Ishikawa (cell line): ENCODE results near the gene CTNND2.

Source experiments
- CEBPB ChIP-seq: IDR thresholded peaks from 2 replicates; pipeline ENCODE4 v1.6.1; 2012
- CREB1 ChIP-seq: IDR thresholded peaks from 2 replicates; pipeline ENCODE4 v1.6.1; 2012; ENCODE audit warnings: low read depth
- EGR1 ChIP-seq: IDR thresholded peaks from 2 replicates; pipeline ENCODE4 v1.6.1; 2012
- EP300 ChIP-seq: IDR thresholded peaks from 2 replicates; pipeline ENCODE4 v1.6.1; 2012; ENCODE audit warnings: borderline replicate concordance
- FOXM1 ChIP-seq: IDR thresholded peaks from 2 replicates; pipeline ENCODE4 v1.6.1; 2012; ENCODE audit warnings: low read depth, borderline replicate concordance
- MAX ChIP-seq: IDR thresholded peaks from 2 replicates; pipeline ENCODE4 v1.6.1; 2012
- NFIC ChIP-seq: IDR thresholded peaks from 2 replicates; pipeline ENCODE4 v1.6.1; 2012
- RAD21 ChIP-seq: IDR thresholded peaks from 2 replicates; pipeline ENCODE4 v1.6.1; 2012; ENCODE audit warnings: low read depth
- TAF1 ChIP-seq: IDR thresholded peaks from 2 replicates; pipeline ENCODE4 v1.6.1; 2012; ENCODE audit warnings: low read depth, mild to moderate bottlenecking
- TCF12 ChIP-seq: IDR thresholded peaks from 2 replicates; pipeline ENCODE4 v1.6.1; 2012; ENCODE audit warnings: low read depth
- TEAD4 ChIP-seq: IDR thresholded peaks from 2 replicates; pipeline ENCODE4 v1.6.1; 2012
- USF1 ChIP-seq: IDR thresholded peaks from 2 replicates; pipeline ENCODE4 v1.6.1; 2012
- YY1 ChIP-seq: IDR thresholded peaks from 2 replicates; pipeline ENCODE4 v1.6.1; 2012; ENCODE audit warnings: low read depth
- ZBTB7A ChIP-seq: IDR thresholded peaks from 2 replicates; pipeline ENCODE4 v1.6.1; 2012; ENCODE audit warnings: low read depth
- TF ChIP-seq, protein P1 (sequence below): IDR thresholded peaks from 2 replicates; pipeline ENCODE4 v1.6.1; 2012; ENCODE audit warnings: low read depth, mild to moderate bottlenecking

CTNND2 gene

GRCh38 chr5:11222169-11222568 lies 682.1 kb downstream of the CTNND2 start:
- TF ChIP-seq YY1 (no peak), EP300 (no peak), TAF1 (no peak), RAD21 (no peak), CREB1 (no peak), TEAD4 (no peak), USF1 (no peak), ZBTB7A (no peak), FOXM1 (no peak), TCF12 (no peak), CEBPB (no peak), MAX (no peak), NFIC (no peak)
- TF ChIP-seq, protein P1, sequence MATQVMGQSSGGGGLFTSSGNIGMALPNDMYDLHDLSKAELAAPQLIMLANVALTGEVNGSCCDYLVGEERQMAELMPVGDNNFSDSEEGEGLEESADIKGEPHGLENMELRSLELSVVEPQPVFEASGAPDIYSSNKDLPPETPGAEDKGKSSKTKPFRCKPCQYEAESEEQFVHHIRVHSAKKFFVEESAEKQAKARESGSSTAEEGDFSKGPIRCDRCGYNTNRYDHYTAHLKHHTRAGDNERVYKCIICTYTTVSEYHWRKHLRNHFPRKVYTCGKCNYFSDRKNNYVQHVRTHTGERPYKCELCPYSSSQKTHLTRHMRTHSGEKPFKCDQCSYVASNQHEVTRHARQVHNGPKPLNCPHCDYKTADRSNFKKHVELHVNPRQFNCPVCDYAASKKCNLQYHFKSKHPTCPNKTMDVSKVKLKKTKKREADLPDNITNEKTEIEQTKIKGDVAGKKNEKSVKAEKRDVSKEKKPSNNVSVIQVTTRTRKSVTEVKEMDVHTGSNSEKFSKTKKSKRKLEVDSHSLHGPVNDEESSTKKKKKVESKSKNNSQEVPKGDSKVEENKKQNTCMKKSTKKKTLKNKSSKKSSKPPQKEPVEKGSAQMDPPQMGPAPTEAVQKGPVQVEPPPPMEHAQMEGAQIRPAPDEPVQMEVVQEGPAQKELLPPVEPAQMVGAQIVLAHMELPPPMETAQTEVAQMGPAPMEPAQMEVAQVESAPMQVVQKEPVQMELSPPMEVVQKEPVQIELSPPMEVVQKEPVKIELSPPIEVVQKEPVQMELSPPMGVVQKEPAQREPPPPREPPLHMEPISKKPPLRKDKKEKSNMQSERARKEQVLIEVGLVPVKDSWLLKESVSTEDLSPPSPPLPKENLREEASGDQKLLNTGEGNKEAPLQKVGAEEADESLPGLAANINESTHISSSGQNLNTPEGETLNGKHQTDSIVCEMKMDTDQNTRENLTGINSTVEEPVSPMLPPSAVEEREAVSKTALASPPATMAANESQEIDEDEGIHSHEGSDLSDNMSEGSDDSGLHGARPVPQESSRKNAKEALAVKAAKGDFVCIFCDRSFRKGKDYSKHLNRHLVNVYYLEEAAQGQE, result no peak

DNA sequence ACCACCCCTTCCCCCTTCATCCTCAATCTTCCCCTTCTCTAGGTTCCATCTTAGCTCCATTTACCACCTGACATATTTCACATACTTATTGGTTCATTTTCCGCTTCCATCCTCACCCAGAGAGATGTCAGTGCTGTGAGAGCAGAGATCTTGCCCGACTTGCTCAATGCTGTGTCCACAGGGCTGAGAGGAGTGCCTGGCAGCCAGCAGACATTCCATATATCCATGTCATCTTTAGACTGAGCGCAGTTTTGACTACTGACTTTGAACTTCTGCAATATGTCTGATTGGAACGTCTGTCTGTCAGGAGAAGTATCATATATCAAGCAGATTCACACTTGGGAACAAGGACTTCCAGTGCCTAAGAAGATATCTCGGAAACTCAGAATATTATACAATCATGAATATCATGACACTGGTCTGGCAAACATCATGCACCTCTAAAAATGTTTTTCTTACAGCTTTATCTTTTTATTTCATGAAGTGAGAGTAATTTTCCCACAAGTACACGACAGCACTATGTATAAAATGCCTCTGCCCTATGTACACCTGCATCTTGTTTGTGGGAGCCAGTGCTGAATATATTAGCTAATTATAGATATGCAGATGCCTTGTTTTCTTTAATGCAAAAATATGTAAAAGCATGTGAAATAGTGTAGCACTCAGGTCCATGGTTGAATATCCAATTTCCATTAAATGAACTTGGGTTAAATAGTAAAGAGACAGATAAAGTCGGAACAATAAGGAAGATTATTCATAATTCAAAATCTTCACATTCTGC lies 689.2 kb downstream of the CTNND2 start:
- TF ChIP-seq TEAD4 (no peak), EP300 (no peak), NFIC (no peak), TAF1 (no peak), CEBPB (no peak), RAD21 (no peak), ZBTB7A (no peak), CREB1 (no peak), EGR1 (no peak)
- TF ChIP-seq, protein P1, result no peak

DNA sequence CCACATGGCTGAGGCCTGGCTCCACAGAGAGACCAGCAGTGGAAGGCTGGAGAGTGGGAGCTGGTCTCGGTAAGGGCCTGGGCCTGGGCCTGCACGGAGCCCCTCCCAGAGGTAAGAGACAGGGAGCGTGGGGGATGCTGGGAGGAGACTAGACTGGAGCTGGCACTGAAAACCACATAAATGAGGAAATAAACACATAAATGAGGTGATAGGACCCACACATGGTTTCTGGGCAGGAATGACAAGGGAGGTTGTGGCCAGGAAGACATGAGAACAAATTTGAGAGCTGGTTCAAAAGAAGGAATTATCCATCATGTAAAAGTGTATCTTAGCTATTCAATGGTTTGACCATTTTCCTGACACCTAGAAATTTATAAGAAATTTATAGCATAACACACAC lies 691.5 kb downstream of the CTNND2 start:
- TF ChIP-seq USF1 (no peak), RAD21 (no peak)

DNA sequence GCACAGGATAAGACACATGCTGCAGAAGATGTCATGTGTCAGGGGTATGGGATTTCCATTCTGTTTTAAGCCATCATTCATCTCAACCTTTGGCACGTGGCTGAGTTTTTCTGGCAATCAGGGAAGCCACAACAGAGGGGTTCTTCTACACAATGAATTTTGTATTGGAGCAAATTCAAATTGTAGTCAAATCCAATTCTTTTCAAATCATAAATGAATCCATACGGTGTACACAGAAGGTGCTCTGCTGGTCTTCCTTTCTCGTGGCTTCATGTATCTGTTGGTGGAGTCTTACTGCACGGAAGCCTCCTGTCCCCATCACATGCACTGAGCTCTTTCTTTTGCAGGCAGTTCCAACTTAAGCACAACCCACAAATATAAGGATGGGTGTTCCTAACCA lies 706.5 kb downstream of the CTNND2 start:
- TF ChIP-seq TEAD4 (no peak), NFIC (no peak), FOXM1 (no peak), MAX (no peak), ZBTB7A (no peak), EP300 (no peak), YY1 (no peak), CEBPB (no peak), EGR1 (no peak), TCF12 (no peak), USF1 (no peak)
- TF ChIP-seq, protein P1, result no peak

DNA sequence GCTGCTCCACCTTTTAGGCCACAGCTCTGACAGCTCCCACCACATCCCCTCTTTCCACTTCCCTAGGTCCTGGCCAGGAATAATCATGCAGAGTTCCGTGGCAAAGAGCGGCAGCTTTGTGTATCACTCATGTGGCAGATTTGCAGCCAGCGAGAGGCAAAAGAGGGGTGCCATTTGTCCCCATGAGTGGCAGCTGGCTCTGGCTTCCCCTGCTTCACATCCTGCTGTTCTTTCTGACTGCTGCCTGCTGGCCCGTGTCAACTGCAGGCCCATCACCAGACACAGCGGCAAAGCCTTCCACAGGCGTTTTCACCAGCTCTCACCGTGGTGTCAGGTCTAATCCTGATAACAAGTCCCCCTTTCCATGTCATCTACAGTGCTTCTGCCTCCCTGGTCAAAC lies 712.6 kb downstream of the CTNND2 start:
- TF ChIP-seq MAX, result no peak
- TF ChIP-seq RAD21, result no peak
- no peak for TF ChIP-seq CEBPB
- no peak for TF ChIP-seq FOXM1
- TF ChIP-seq ZBTB7A, result no peak
- TF ChIP-seq, protein P1, result no peak
- TF ChIP-seq CREB1, result no peak
- TF ChIP-seq USF1, result no peak
- TF ChIP-seq NFIC, result no peak
- TF ChIP-seq TCF12, result no peak
- no peak for TF ChIP-seq EGR1
- no peak for TF ChIP-seq EP300
- TF ChIP-seq TEAD4, result no peak
- TF ChIP-seq TAF1, result no peak
- no peak for TF ChIP-seq YY1
